Measurements from ENCODE around the gene GALNT15.

Gene GALNT15

GRCh38 chr3:16254916-16255315 is 80.4 kb downstream of the GALNT15 start:
- no peak for DNase-seq (ENCODE audit: low spot score)

DNA sequence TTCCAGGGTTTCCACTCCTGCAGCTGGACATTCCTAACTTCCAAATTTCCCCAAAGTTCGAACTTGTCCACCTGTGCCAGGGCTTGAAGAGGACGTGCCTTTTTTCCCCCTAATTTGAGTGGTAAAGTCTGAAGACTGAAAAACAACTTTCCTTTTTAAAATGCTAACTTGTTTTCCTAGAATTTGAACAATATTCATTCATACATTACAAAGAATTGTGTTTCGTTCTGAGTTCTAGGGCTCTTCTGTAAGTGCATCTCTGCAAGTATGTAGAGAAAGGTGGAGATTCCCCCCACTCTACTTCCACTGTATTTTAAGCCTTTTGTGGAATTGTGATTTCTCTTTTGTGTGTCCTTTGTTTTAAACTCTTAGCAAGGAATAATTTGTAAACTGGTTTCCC is 80.8 kb downstream of the GALNT15 start:
- DNase-seq (ENCODE audit: low spot score), result no peak

DNA sequence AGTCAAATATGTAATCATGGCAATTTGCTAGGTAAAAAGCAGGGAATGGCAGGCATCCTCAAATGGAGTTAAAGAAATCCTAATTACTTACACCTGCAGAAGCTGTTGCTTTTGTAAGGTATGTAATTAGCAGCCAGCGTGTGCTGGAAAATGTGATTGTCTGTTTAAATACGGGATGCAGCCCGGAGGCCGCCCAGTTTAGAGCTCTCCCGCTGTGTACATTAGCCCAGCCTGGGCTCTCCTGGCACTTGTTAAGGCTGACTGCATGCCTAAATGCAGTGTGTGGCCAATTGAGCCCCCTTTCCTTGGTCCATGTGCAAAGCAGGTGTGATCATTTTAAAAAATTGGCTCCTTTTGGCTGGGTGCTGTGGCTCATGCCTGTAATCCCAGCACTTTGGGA is 81.2 kb downstream of the GALNT15 start:
- DNase-seq (ENCODE audit: low spot score), result no peak

DNA sequence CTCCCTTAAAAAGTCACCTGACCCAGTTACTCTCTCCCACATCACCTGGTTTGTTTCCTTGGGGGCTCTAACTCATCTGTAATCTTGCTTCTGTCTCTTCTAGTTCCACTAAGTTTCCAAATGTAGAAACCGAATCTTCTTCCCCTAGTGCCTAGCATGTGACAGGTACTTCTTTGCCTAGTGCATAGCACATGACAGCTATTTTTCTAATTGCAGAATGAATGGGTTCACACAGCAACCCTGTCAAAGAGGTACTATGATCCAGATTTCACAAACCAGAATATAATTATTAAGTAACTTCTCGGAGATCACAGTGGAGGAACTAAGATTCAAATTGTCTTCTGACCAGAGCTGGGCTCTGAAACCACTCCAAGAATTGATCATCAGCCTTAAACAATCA is 82.8 kb downstream of the GALNT15 start:
- DNase-seq (ENCODE audit: low spot score), result no peak

DNA sequence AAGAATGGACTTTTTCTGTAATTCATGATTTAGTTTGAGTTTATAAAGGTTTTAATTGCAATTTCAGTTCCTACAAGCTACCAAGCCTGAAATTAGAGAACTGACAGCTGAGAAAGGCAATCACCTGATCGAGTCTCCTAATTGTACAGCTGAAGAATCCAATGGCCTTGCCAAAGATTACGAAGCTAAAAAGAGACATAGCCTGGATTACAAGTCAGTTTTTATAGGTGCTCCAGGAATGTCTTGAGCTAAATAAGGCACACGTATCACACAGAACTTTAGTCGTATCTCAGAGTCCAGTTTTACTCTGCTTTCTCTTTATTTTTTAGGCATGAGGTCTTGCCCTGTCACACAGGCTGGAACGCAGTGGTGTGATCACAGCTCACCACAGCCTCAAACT is 83.7 kb downstream of the GALNT15 start:
- no peak for DNase-seq (ENCODE audit: low spot score)

- no peak for DNase-seq (ENCODE audit: low spot score)
Observed at GRCh38 chr3:16258866-16259265, 84.4 kb downstream of the GALNT15 start.

DNA sequence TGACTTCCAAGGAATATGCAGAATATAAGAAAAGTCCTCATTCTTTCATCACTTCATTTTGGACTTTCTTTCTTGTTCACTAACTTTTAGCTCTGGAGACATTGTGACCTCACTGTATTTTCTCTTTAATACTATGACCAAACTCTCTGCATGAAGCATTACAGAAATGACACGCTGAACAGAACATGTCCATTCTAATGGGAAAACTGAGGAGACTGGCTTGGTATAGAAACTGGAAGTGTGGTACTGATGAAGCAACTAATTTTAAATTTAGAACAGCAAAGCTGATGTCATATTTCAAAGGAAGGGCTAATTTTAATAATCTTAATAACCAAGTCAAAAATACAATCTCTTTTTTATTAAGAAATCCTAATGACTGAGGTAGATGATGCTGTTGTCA is 85.6 kb downstream of the GALNT15 start:
- no peak for DNase-seq (ENCODE audit: low spot score)

DNA sequence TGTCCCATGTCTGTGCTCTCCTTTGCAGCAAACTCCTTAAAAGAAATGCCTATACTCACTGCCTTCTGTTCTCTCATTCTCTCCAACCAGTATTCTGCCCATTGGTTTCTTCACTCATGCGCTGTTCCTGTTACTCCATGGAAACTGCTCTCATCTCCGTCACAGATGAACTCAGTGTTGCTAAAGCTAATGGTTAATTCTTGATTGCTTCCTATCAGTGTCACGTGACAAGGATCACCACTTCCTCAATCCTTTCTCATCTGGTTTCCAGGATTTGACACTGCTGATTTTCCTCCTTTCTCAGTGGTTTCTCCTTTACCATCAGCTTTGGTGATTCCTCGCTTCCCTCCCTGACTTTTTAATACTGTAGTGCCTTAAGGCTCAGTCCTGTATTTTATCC is 87.7 kb downstream of the GALNT15 start:
- no peak for DNase-seq (ENCODE audit: low spot score)

DNA sequence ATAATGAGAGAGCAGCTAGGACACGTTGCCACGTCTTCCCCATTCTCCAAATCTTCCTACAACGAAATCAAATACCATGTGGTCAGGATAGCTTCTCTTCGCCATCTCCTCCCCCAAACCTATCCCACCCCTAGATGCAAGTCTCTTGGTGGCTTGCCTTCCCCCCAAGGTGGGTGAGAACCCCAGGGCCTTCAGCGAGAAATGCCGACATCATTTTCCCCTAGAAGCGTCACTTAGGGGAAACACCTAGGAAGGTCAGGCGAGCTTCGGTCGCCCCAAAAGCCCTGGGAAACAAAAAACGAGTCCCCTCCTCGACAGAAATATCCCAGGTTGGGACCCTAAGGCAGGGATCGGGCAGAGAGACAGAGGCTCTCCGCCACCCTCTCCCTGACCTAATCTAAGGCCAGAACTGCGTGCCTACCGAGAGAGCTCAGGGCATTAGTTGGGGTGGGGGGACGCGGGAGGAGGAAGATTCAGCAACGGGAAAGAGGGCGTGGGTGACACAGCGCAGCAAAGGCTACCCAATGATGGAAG is 89.8 kb downstream of the GALNT15 start:
- DNase-seq (ENCODE audit: low spot score), result no peak

- DNase-seq (ENCODE audit: low spot score), result peak; percentile 99
Observed at GRCh38 chr3:16264708-16265454, 90.4 kb downstream of the GALNT15 start, which contains the start of the genes DPH3 and OXNAD1. Gene DPH3, minus strand, starts transcription at chr3:16264943. Its CDS starts 67 bp downstream, at chr3:16264876. Gene OXNAD1, plus strand, starts transcription at chr3:16265212. Its CDS starts 5,741 bp downstream, at chr3:16270953.

GRCh38 chr3:16265455-16265786 is 90.9 kb downstream of the GALNT15 start:
- DNase-seq (ENCODE audit: low spot score), result no peak

- DNase-seq (ENCODE audit: low spot score), result no peak
Observed at GRCh38 chr3:16266714-16267113, 92.2 kb downstream of the GALNT15 start.

DNA sequence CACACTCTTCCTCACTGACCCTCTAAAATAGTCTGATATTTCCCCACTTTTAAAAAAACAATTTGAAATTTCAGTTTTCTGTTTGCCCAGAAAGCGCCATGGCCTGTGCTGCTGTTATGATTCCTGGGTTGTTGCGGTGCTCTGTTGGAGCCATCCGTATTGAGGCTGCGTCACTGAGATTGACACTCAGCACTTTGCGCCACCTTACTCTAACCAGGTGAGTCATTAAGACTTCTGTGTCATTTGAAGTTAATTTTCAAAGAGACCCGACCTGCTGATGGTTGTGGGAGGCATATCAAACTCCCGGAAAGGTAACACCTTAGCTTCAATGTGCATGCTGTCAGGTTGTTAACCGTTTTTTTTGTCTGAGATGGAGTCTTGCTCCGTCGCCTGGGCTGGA is 96.4 kb downstream of the GALNT15 start:
- no peak for DNase-seq (ENCODE audit: low spot score)

- DNase-seq (ENCODE audit: low spot score), result no peak
Observed at GRCh38 chr3:16272588-16272987, 98.1 kb downstream of the GALNT15 start.

GRCh38 chr3:16273867-16274266 is 99.4 kb downstream of the GALNT15 start:
- DNase-seq (ENCODE audit: low spot score), result no peak

GRCh38 chr3:16277471-16277870 is 103.0 kb downstream of the GALNT15 start:
- DNase-seq (ENCODE audit: low spot score), result no peak

GRCh38 chr3:16279010-16279801 is 104.7 kb downstream of the GALNT15 start:
- DNase-seq (ENCODE audit: low spot score), result no peak

GRCh38 chr3:16280671-16281070 is 106.2 kb downstream of the GALNT15 start:
- no peak for DNase-seq (ENCODE audit: low spot score)

All from kidney tubule cell (primary cell).